ENCODE results near the gene PERP. TPM values are rescaled to one million over a fixed set of nuclear protein-coding genes. Genes with fewer than 3 reads are reported as not detected.
A peak's percentile ranks its signal among the peaks of the same experiment; 100 is the strongest.

Gene PERP
- total and polyA plus RNA-seq, 4 donors, result 14.7 to 57.8 (median 30.3) TPM

DNA sequence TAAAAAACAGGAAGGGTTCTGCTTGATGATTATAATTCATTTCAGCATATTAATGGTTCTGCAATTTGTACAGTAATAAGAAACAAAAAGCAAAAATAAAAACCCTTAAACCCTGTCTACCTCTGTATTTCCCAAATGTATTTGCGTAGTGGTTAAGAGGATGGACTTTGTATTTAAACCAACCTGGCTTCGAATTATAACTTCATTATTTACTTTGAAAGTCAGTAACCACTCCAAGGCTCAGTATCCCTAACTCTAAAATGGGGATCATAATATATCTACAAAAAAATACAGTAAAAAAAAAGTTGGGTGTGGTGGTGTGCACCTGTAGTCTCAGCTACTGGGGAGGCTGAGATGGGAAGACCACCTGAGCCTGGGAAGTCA is 21.4 kb downstream of the PERP start:
- Histone ChIP-seq H3K4me1 (ENCODE audit: control insufficient read depth in 4 of 4, insufficient read depth in 4 of 4, low read length in 3 of 4) (peaks cover 2 to 24% (median 8%) of the 10 kb centered on the region in 4 donors), H3K4me3 (ENCODE audit: low read depth in 1 of 3, low read length in 3 of 3) (peak overlapping the region in 2 of 3 donors; percentile 5 to 21), H3K9me3 (ENCODE audit: control insufficient read depth in 4 of 4, low read length in 3 of 4) (no peaks in the 10 kb centered on the region), H3K9ac (ENCODE audit: low read depth in 1 of 2, low read length in 2 of 2) (peak overlapping the region in 1 of 2 donors; percentile 24), H3K27ac (ENCODE audit: low read depth in 1 of 2, low read length in 2 of 2) (peak overlapping the region; percentile 60 to 72), H3K36me3 (ENCODE audit: control insufficient read depth in 4 of 4, insufficient read depth in 3 of 4, low read depth in 1 of 4, low read length in 3 of 4) (peaks cover 0 to 2% (median 0%) of the 10 kb centered on the region in 4 donors), H3K27me3 (ENCODE audit: control insufficient read depth in 4 of 4, insufficient read depth in 4 of 4, low read length in 3 of 4) (no peaks in the 10 kb centered on the region)
- 21% methylated on average over 2 of the region's 2 CpGs for WGBS
- TF ChIP-seq, protein P1, sequence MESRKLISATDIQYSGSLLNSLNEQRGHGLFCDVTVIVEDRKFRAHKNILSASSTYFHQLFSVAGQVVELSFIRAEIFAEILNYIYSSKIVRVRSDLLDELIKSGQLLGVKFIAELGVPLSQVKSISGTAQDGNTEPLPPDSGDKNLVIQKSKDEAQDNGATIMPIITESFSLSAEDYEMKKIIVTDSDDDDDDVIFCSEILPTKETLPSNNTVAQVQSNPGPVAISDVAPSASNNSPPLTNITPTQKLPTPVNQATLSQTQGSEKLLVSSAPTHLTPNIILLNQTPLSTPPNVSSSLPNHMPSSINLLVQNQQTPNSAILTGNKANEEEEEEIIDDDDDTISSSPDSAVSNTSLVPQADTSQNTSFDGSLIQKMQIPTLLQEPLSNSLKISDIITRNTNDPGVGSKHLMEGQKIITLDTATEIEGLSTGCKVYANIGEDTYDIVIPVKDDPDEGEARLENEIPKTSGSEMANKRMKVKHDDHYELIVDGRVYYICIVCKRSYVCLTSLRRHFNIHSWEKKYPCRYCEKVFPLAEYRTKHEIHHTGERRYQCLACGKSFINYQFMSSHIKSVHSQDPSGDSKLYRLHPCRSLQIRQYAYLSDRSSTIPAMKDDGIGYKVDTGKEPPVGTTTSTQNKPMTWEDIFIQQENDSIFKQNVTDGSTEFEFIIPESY (IDR thresholded peaks at IDR 0.05), result no peak
- TF ChIP-seq, protein P2, sequence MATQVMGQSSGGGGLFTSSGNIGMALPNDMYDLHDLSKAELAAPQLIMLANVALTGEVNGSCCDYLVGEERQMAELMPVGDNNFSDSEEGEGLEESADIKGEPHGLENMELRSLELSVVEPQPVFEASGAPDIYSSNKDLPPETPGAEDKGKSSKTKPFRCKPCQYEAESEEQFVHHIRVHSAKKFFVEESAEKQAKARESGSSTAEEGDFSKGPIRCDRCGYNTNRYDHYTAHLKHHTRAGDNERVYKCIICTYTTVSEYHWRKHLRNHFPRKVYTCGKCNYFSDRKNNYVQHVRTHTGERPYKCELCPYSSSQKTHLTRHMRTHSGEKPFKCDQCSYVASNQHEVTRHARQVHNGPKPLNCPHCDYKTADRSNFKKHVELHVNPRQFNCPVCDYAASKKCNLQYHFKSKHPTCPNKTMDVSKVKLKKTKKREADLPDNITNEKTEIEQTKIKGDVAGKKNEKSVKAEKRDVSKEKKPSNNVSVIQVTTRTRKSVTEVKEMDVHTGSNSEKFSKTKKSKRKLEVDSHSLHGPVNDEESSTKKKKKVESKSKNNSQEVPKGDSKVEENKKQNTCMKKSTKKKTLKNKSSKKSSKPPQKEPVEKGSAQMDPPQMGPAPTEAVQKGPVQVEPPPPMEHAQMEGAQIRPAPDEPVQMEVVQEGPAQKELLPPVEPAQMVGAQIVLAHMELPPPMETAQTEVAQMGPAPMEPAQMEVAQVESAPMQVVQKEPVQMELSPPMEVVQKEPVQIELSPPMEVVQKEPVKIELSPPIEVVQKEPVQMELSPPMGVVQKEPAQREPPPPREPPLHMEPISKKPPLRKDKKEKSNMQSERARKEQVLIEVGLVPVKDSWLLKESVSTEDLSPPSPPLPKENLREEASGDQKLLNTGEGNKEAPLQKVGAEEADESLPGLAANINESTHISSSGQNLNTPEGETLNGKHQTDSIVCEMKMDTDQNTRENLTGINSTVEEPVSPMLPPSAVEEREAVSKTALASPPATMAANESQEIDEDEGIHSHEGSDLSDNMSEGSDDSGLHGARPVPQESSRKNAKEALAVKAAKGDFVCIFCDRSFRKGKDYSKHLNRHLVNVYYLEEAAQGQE (IDR thresholded peaks at IDR 0.05), result peak; percentile 51
- TF ChIP-seq HNF4A (conservative IDR thresholded peaks at IDR 0.05), result peak; percentile 80 to 83
- no peak for TF ChIP-seq TAF1 (conservative IDR thresholded peaks at IDR 0.05)
- TF ChIP-seq NR2F2 (IDR thresholded peaks at IDR 0.05), result no peak
- TF ChIP-seq, protein P3, sequence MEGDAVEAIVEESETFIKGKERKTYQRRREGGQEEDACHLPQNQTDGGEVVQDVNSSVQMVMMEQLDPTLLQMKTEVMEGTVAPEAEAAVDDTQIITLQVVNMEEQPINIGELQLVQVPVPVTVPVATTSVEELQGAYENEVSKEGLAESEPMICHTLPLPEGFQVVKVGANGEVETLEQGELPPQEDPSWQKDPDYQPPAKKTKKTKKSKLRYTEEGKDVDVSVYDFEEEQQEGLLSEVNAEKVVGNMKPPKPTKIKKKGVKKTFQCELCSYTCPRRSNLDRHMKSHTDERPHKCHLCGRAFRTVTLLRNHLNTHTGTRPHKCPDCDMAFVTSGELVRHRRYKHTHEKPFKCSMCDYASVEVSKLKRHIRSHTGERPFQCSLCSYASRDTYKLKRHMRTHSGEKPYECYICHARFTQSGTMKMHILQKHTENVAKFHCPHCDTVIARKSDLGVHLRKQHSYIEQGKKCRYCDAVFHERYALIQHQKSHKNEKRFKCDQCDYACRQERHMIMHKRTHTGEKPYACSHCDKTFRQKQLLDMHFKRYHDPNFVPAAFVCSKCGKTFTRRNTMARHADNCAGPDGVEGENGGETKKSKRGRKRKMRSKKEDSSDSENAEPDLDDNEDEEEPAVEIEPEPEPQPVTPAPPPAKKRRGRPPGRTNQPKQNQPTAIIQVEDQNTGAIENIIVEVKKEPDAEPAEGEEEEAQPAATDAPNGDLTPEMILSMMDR (IDR thresholded peaks at IDR 0.05; ENCODE audit: low read depth, low read length, missing input control), result no peak
- TF ChIP-seq FOXA1 (IDR thresholded peaks at IDR 0.05), result no peak
- TF ChIP-seq RAD21 (IDR thresholded peaks at IDR 0.05), result no peak
- TF ChIP-seq JUND (IDR thresholded peaks at IDR 0.05), result peak in 1 of 2 donors; percentile 53
- TF ChIP-seq FOXA2 (IDR thresholded peaks at IDR 0.05), result peak; percentile 50
- TF ChIP-seq YY1 (IDR thresholded peaks at IDR 0.05), result no peak
- TF ChIP-seq, protein P4, sequence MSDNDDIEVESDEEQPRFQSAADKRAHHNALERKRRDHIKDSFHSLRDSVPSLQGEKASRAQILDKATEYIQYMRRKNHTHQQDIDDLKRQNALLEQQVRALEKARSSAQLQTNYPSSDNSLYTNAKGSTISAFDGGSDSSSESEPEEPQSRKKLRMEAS (IDR thresholded peaks at IDR 0.05), result no peak
- TF ChIP-seq HNF4G (IDR thresholded peaks at IDR 0.05), result peak; percentile 71
- TF ChIP-seq SP1 (IDR thresholded peaks at IDR 0.05), result peak; percentile 85
- no peak for TF ChIP-seq EGR1 (IDR thresholded peaks at IDR 0.05; ENCODE audit: low read depth in 2 of 2)
- no peak for TF ChIP-seq GABPA (IDR thresholded peaks at IDR 0.05 in 1 of 2, conservative IDR thresholded peaks at IDR 0.05 in 1 of 2)
- TF ChIP-seq RXRA (IDR thresholded peaks at IDR 0.05), result peak in 1 of 2 donors; percentile 52
- TF ChIP-seq, protein P5, sequence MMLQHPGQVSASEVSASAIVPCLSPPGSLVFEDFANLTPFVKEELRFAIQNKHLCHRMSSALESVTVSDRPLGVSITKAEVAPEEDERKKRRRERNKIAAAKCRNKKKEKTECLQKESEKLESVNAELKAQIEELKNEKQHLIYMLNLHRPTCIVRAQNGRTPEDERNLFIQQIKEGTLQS (IDR thresholded peaks at IDR 0.05), result no peak
- DNase-seq (ENCODE audit: low spot score), result no peak
